ENCODE results near the gene ZBTB16.

Gene ZBTB16

GRCh38 chr11:114172055-114172861 is 112.7 kb downstream of the ZBTB16 start:
- DNase-seq = no peak

DNA sequence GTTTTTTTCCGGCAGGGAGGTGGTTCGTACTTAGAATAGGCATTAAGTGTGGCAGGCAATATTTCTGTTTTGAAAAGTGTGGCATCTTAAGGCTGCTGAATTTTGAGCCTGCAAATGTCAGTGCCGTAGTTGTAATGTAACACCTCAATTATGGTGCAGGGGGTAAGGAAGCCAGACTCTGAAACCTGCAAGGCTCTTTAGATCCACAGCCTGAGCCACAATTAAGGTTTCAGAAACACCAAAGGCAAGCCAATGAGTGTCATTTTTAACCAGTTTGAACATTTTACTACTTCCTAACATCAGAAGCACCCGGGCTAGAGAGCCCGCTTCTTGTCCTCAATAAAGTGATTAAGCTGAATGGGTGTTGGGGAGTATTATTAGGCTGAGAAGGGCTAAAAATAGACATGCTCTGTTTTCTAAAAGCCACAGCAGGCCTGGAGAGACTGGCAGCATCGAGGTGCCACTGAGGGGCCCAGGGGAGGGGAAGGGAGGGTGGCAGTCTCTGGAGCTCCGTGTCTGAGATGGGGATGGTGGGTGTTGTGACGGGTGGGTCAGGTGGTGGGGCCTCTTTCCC is 113.4 kb downstream of the ZBTB16 start:
- no peak for DNase-seq

- DNase-seq = no peak
Measured at GRCh38 chr11:114173843-114174242, 114.3 kb downstream of the ZBTB16 start.

- DNase-seq = no peak
Measured at GRCh38 chr11:114174712-114175495, 115.4 kb downstream of the ZBTB16 start.

DNA sequence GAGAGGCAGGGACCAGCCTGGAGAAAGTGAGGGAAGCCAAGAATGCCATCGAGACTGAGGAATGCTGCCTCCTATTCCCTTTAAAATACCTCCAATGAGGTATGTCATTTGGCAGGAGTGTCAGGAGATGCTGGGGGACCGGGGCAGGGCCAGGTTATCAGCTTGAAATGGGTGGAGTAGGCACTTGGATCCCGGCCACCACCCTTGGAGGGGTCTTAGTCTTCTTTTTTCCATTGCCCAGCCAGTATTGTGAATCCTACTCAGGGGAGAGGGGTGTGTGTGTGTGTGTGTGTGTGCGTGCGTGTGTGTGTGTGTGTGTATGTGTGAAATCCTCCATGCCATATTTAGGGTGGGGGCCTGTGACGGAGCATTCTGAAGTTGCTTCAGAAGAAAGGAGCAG is 116.2 kb downstream of the ZBTB16 start:
- DNase-seq = no peak

DNA sequence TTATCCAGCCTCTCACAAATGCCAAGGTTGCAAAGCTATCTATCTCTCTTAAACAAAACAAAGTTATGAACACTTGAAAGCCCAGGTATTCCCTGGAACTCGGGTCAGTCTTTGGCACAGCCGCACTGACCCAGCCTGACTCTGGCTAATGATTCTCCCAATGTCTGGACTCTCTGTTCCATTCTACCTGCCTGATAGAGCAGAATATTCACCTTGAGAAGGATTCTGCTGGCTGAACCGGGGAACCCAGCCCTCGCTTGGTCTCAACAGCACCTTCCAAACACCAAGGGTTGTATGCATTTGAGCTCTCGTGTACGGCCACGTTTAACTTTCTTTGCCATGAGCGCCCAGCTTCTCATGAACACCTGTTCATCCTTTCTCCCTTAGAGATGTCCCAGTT is 116.8 kb downstream of the ZBTB16 start:
- no peak for DNase-seq

DNA sequence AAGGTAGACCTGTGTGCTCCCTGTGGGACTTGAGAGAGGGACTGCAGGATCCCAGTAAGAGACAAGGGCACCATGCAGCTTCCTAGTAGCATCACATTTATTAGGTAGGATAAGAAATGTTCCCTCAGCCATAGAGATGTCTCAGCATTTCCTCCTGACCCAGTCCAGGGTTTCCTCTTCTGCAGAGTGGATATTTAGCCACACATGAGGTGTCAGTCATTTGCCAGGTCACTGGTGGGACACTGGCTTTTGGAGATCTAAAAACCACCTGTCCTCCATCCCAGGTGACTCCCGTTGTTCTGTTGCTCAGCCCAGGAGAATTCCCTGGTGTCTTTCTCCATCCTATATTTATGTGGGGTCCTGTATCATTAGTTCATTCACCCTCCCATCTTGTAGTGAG is 119.1 kb downstream of the ZBTB16 start:
- DNase-seq = no peak

- no peak for DNase-seq
Measured at GRCh38 chr11:114179234-114179941, 119.9 kb downstream of the ZBTB16 start.

- peak; percentile 6 for DNase-seq
Measured at GRCh38 chr11:114180301-114181055, 121.0 kb downstream of the ZBTB16 start.

GRCh38 chr11:114181195-114181594 is 121.7 kb downstream of the ZBTB16 start:
- DNase-seq = no peak

- no peak for DNase-seq
Measured at GRCh38 chr11:114181752-114182151, 122.2 kb downstream of the ZBTB16 start.

GRCh38 chr11:114182471-114183043 is 123.0 kb downstream of the ZBTB16 start:
- no peak for DNase-seq

DNA sequence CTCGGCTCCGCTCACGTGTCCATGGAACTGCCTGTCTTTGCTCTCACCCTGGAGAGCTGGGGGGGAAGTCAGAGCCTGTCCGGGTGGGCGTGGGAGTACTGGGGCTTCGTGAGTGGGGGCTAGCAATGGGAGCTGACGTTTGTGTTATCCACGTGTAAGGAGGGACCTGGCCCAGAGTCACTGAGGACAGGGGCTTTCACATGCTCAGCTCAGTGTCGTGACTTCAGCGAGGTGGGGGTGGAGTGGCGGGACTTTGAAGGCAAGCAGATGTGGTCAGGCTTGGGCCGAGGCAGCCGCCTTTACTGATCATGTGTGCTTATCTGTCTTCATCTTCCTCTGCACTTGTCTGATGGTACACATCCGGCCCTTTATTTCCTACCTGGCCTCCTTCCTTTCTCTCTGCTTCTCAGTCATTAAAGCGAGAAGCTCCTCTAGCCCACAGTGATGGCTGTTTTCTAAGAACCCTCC is 123.6 kb downstream of the ZBTB16 start:
- DNase-seq = no peak

DNA sequence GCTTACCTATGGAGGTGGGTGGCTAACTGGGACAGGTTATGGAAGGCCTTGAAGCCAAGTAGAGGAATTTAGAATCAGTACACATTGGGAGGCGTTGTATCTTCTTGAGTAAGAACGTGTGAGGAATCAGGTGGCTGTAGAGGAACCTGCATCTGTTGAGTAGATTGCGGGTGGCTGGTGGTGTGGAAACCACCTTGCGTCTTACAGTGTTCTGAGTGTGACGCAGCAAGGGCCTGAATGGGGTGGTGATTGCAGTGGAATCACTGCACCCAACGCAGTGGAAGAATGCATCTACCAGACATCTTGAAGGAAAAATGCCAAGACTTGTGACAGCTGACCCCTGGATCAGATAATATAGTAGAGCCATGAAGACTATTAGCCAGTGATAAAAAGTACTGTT is 125.9 kb downstream of the ZBTB16 start:
- no peak for DNase-seq

DNA sequence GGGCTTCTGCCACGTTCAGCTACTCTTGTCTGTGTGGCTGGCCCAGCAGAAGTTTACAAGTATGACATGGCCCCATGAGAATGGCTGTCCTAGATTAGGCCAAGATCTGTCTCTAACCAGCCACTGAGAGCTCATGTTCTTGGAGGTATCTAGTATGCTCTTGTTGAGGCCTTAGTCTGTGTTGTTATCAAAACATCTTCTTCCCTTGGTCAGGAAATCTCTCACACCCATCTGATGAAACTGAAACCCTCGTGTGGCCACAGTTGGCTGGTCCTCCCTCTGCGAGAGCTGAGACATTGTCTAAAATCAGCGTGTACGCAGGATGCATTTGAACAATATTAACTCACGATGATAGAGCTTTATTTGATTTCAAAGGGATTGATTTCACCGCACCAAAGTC is 127.7 kb downstream of the ZBTB16 start:
- DNase-seq = no peak

- DNase-seq = no peak
Measured at GRCh38 chr11:114188851-114189570, 129.5 kb downstream of the ZBTB16 start.

GRCh38 chr11:114190630-114191029 is 131.1 kb downstream of the ZBTB16 start:
- no peak for DNase-seq

DNA sequence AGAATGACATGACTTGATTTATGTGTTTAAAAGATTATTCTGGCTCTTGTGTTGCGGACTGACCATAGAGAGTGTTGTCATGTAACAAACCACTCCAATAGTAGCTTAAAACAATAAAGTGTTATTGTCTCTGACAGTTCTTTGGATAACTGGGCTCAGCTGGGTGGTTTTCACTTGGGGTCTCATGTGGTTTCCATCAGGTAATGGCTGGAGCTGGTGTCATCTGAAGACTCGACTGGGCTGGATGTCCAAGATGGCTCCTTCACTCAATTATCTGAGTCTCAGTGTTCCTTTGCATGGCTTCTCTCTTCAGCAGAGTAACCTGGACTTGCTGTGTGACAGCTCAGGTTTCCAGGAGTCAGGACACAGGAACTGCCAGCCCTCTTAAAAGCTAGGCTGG is 132.4 kb downstream of the ZBTB16 start:
- DNase-seq = no peak

- peak; percentile 24 for DNase-seq
Measured at GRCh38 chr11:114192841-114193389, 133.4 kb downstream of the ZBTB16 start.

GRCh38 chr11:114193730-114194679 is 134.5 kb downstream of the ZBTB16 start:
- no peak for DNase-seq

All from MV-4-11 (cell line).